B cell (primary cell): Measurements from ENCODE around the gene ZNHIT2. TPM values are rescaled to one million over a fixed set of nuclear protein-coding genes. Genes with fewer than 3 reads are reported as not detected.

ENCODE experiments used
- ATAC-seq: fragments of 200-7000 bp; cut with Tn5 transposase; one replicate; pipeline ENCODE4 v1.10.0; 2021; ENCODE audit warnings: low read depth, mild to moderate bottlenecking, moderate number of reproducible peaks, moderate library complexity
- CTCF ChIA-PET: fragments of 350-600 bp; sonication (Branson Sonifier 250); formaldehyde crosslinking; loops from one replicate; lab custom pipeline; 2021; ENCODE audit warnings: antibody characterized with exemption, inconsistent platforms; lab: Charles Lee
- POLR2A ChIA-PET: fragments of 350-600 bp; sonication (Branson Sonifier 250); formaldehyde crosslinking; loops from one replicate; lab custom pipeline; 2021; ENCODE audit warnings: antibody characterized with exemption; lab: Charles Lee
- DNase-seq: peaks from one replicate; pipeline ENCODE4 v3.0.0; 2013
- H2AFZ ChIP-seq: 2 replicates; pipeline ENCODE4 v1.6.1; 2012; ENCODE audit warnings: mild to moderate bottlenecking, low read depth, low read length; ENCODE audit not compliant: insufficient read depth, poor library complexity, severe bottlenecking
- H3K27ac ChIP-seq, 2 donors: 1 replicate in 1 of 2; 2 replicates in 1 of 2; pipeline ENCODE4 v1.5.1; 2012 to 2013; ENCODE audit warnings: low read length in 2 of 2, mild to moderate bottlenecking in 2 of 2, moderate library complexity in 1 of 2
- H3K27me3 ChIP-seq, 4 experiments: fragments of 200-600 bp in 1 of 4; sonication (generic) in 1 of 4; replicated peaks in 1 of 4; 1 replicate in 2 of 4; 2 replicates in 2 of 4; pipeline versions ENCODE4 v1.6.1 to v1.7.0; 2013 to 2016; ENCODE audit warnings: low read length in 3 of 4, mild to moderate bottlenecking in 2 of 4, mixed read lengths in 1 of 4, moderate library complexity in 1 of 4; ENCODE audit not compliant: insufficient read depth in 4 of 4, control insufficient read depth in 3 of 4; ENCODE audit errors: control extremely low read depth in 1 of 4
- H3K36me3 ChIP-seq, 2 experiments: replicated peaks in 1 of 2; 1 replicate in 1 of 2; 2 replicates in 1 of 2; pipeline versions ENCODE4 v1.6.1 to v1.7.1; 2013; ENCODE audit warnings: low read length in 1 of 2; ENCODE audit not compliant: insufficient read depth in 2 of 2, control insufficient read depth in 1 of 2; ENCODE audit errors: control extremely low read depth in 1 of 2, extremely low read depth in 1 of 2
- H3K4me1 ChIP-seq, 2 donors: fragments of 200-600 bp in 1 of 2; sonication (generic) in 1 of 2; 1 replicate in 1 of 2; 2 replicates in 1 of 2; pipeline versions ENCODE4 v1.5.1 to v1.6.1; 2013 to 2017; ENCODE audit warnings: low read length in 2 of 2; ENCODE audit not compliant: control insufficient read depth in 2 of 2, insufficient read depth in 2 of 2
- H3K4me2 ChIP-seq: replicated peaks from 2 replicates; pipeline ENCODE3; 2012; ENCODE audit warnings: mild to moderate bottlenecking, low read depth, low read length; ENCODE audit not compliant: poor library complexity, severe bottlenecking
- H3K4me3 ChIP-seq, 5 experiments: fragments of 200-600 bp in 1 of 5; sonication (generic) in 1 of 5; 1 replicate in 3 of 5; 2 replicates in 2 of 5; pipeline versions ENCODE4 v1.5.1 to v1.7.0; 2011 to 2016; ENCODE audit warnings: low read length in 4 of 5, mild to moderate bottlenecking in 4 of 5, low read depth in 2 of 5, control low read depth in 1 of 5, moderate library complexity in 1 of 5; ENCODE audit not compliant: insufficient read depth in 1 of 5; ENCODE audit errors: control extremely low read depth in 1 of 5, extremely low read depth in 1 of 5
- H3K79me2 ChIP-seq: fragments of 200-600 bp; sonication (generic); one replicate; pipeline ENCODE4 v1.6.0; 2016; ENCODE audit warnings: low read length; ENCODE audit not compliant: control insufficient read depth, insufficient read depth
- H3K9ac ChIP-seq: fragments of 200-600 bp; sonication (generic); 2 replicates; pipeline ENCODE4 v1.6.1; 2017; ENCODE audit warnings: mild to moderate bottlenecking, low read length, moderate library complexity
- H3K9me3 ChIP-seq, 3 donors: one replicate each; pipeline versions ENCODE4 v1.6.1 to v1.7.1; 2013; ENCODE audit warnings: low read length in 2 of 3; ENCODE audit not compliant: control insufficient read depth in 2 of 3, insufficient read depth in 1 of 3; ENCODE audit errors: control extremely low read depth in 1 of 3
- H4K20me1 ChIP-seq: 2 replicates; pipeline ENCODE4 v1.6.0; 2012; ENCODE audit warnings: mild to moderate bottlenecking, low read length; ENCODE audit not compliant: insufficient read depth, control insufficient read depth, poor library complexity, severe bottlenecking
- H3K27ac Mint-ChIP-seq: one replicate; pipeline ENCODE4 v1.8.0; 2021; ENCODE audit warnings: mixed read lengths
- H3K27me3 Mint-ChIP-seq: one replicate; pipeline ENCODE4 v1.8.0; 2021; ENCODE audit warnings: mixed read lengths
- H3K4me1 Mint-ChIP-seq: one replicate; pipeline ENCODE4 v1.8.0; 2021; ENCODE audit warnings: mixed read lengths
- H3K4me3 Mint-ChIP-seq: one replicate; pipeline ENCODE4 v1.8.0; 2021; ENCODE audit warnings: mixed read lengths
- H3K9me3 Mint-ChIP-seq: one replicate; pipeline ENCODE4 v1.8.0; 2022; ENCODE audit warnings: mixed read lengths; ENCODE audit not compliant: insufficient read depth
- EZH2 ChIP-seq: IDR thresholded peaks from 2 replicates; pipeline ENCODE4 v1.6.1; 2012; ENCODE audit warnings: borderline replicate concordance, low read depth, mild to moderate bottlenecking, moderate library complexity, low read length; ENCODE audit not compliant: insufficient read depth, poor library complexity, severe bottlenecking
- WGBS: methylation state at CpG from one replicate; pipeline ENCODE4 v1.1.5; 2013; ENCODE audit warnings: missing lambda C conversion rate; ENCODE audit not compliant: insufficient coverage; 5-methylcytosine and 5-hydroxymethylcytosine counted together
- intact Hi-C: fragments of 100-400 bp; cut with micrococcal nuclease; formaldehyde crosslinking; loops from one replicate; pipeline ENCODE4 v1.10.0; 2022
- polyA plus RNA-seq: library from polyadenylated mRNA; depleted of rRNA; stranded (reverse); fragments of >200 nt; gene quantifications from 2 replicates; pipeline ENCODE4 v1.2.3, GENCODE V29; 2012
- total RNA-seq, 2 donors: library from RNA; stranded (reverse); fragments of 120-200 nt in 1 of 2; gene quantifications; 1 replicate in 1 of 2; 2 replicates in 1 of 2; pipeline versions ENCODE4 v1.2.3 to v1.2.4, GENCODE V29; 2013 to 2022
- TF ChIP-seq, protein P1 (sequence below): fragments of 200-600 bp; IDR thresholded peaks from one replicate; pipeline ENCODE4 v1.8.0; 2022; ENCODE audit warnings: antibody characterized with exemption, mild to moderate bottlenecking

ZNHIT2 gene
- total and polyA plus RNA-seq, 2 donors (not counting 1 experiment from before 2014, with no cell fraction given), result 6.2 to 14.1 TPM

DNA sequence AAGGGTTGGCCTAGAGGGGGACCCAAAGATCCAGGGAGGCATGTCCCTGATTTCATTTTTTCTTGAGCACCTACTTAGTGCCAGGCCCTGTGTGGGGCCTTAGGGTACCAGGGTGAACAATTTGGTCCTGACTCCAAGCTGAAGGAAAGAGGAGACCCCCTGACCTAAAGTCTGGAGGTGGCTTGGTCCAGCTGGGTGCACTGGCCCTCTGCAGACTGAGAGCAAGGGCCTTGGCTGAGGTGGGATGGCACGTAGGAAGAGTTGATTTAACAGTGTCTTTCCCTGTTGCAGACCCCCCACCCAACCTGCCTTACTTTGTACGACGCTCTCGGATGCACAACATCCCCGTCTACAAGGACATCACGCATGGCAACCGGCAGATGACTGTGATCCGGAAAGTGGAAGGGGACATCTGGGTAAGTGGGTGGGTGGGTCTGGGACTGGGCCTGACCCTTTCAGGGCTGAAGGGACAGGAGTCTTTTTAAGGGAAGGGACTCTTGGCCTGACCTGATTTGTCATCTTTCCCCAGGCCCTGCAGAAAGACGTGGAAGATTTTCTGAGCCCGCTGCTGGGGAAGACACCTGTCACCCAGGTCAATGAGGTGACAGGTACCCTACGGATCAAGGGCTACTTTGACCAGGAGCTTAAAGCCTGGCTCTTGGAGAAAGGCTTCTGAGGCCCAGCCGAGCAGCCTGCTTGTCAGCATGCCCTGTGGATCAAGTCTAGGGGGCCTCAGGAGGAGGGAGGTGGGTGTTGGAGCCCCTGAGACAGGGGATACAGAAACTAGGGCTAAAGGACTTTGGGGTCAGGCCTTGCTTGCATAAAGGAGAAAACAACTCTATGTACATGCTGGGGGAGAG, 7.9 kb upstream of the ZNHIT2 start:
- H3K27ac Mint-ChIP-seq, result peak overlapping the region; percentile 50
- POLR2A ChIA-PET, result no interaction called here
- peaks cover 43% of the 10 kb centered on the region for H3K4me1 Mint-ChIP-seq
- peaks cover 79% of the 10 kb centered on the region for H3K79me2 ChIP-seq
- intact Hi-C loops, result no loop called here
- H4K20me1 ChIP-seq, result peaks cover 57% of the 10 kb centered on the region
- H3K4me1 ChIP-seq, result peaks cover 31 to 50% of the 10 kb centered on the region in 2 donors
- no peak overlapping the region for H3K4me2 ChIP-seq
- TF ChIP-seq EZH2, result no peak
- TF ChIP-seq, protein P1, sequence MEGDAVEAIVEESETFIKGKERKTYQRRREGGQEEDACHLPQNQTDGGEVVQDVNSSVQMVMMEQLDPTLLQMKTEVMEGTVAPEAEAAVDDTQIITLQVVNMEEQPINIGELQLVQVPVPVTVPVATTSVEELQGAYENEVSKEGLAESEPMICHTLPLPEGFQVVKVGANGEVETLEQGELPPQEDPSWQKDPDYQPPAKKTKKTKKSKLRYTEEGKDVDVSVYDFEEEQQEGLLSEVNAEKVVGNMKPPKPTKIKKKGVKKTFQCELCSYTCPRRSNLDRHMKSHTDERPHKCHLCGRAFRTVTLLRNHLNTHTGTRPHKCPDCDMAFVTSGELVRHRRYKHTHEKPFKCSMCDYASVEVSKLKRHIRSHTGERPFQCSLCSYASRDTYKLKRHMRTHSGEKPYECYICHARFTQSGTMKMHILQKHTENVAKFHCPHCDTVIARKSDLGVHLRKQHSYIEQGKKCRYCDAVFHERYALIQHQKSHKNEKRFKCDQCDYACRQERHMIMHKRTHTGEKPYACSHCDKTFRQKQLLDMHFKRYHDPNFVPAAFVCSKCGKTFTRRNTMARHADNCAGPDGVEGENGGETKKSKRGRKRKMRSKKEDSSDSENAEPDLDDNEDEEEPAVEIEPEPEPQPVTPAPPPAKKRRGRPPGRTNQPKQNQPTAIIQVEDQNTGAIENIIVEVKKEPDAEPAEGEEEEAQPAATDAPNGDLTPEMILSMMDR, result no peak
- no peak overlapping the region for H3K27ac ChIP-seq
- no peak overlapping the region for H3K4me3 Mint-ChIP-seq
- no peaks in the 10 kb centered on the region for H3K27me3 ChIP-seq
- H3K27me3 Mint-ChIP-seq, result no peaks in the 10 kb centered on the region
- no peak overlapping the region for H3K9ac ChIP-seq
- no peaks in the 10 kb centered on the region for H3K9me3 ChIP-seq
- H3K36me3 ChIP-seq, result peaks cover 2 to 73% of the 10 kb centered on the region in 2 experiments
- H2AFZ ChIP-seq, result no peak overlapping the region
- CTCF ChIA-PET, result interaction anchor here (4.4 kb wide), 1 partner anchor 13 kb away, joined by 20 read pairs; the partner anchor contains the start of gene TM7SF2
- 93% methylated on average over 6 of the region's 12 CpGs for WGBS
- H3K9me3 Mint-ChIP-seq, result no peaks in the 10 kb centered on the region
- ATAC-seq, result no peak
- no peak for DNase-seq
- H3K4me3 ChIP-seq, result no peak overlapping the region
